GM21367 (cell line): ENCODE measurements around the gene PLXNA4.
"Not testable (repeated sequence)": the region's sequence is repeated elsewhere in the genome, so short reads cannot be mapped to it uniquely, and the experiment has no call there.

Experiments
- ATAC-seq: cut with Tn5 transposase; IDR thresholded peaks from one replicate; pipeline ENCODE4 v1.9.1; 2021; ENCODE audit not compliant: unreplicated experiment

Gene PLXNA4

GRCh38 chr7:132575982-132576720 is at the start of gene PLXNA4:
Gene PLXNA4, minus strand, starts transcription at chr7:132576470. Its CDS starts 67,777 bp downstream, at chr7:132508693.
- no peak for ATAC-seq

DNA sequence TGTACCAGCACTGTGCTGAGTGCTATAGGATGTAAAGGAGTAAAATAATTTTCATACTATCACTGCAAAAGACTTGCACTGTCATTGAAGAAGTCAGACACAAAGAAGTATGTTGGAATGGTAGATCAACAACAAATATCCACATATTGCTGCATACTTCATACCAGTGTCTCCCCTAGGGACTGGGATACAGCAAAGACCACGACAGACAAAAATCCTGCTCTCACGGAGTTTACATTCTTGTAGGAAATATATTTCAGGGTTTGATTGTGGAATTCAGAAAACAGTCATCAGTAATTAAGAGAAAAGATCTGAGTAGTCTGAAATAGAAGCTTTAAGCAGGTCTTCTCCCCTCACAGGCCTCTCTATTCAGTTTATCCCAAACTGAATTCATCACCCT is 49.4 kb upstream of the PLXNA4 start:
- ATAC-seq: no peak

DNA sequence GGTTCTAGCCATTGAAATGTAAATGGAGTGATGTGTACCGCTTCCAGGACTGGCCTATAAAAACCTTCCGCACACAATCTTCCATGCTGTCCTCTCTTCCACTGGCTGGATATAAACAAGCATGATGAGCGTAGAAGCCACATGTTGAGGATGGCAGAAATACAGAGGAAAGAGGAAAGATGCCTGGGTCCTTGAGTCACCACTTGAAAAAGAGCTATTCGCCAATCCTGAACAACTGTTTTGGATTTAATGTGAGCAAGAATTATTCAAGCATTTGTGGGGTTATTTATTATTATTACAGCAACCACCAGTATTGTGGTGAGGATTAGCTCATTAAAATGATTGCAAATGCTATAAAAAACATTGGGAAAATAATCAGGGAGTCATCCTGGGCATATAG is 45.8 kb upstream of the PLXNA4 start:
- no peak for ATAC-seq

- ATAC-seq: no peak
Measured at GRCh38 chr7:132619967-132620366, 43.7 kb upstream of the PLXNA4 start.

DNA sequence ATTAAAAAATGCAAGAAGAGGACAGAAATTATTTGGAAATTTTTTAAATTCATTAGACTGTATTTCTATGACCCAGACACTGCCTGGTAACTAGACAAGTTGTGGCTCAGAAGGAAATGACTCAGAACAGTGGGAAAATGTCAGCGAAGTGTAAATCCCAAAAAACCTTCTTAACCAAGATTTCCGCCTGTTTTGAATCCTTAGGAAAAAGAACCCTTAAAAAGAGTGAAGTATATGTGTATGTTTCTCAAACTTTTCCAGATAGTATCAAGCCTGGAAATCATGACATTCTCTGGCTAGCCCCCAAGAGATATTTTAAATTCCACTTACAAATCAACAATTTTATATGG is 42.7 kb upstream of the PLXNA4 start:
- ATAC-seq: no peak

GRCh38 chr7:132618271-132618955 is 42.1 kb upstream of the PLXNA4 start:
- ATAC-seq: no peak

DNA sequence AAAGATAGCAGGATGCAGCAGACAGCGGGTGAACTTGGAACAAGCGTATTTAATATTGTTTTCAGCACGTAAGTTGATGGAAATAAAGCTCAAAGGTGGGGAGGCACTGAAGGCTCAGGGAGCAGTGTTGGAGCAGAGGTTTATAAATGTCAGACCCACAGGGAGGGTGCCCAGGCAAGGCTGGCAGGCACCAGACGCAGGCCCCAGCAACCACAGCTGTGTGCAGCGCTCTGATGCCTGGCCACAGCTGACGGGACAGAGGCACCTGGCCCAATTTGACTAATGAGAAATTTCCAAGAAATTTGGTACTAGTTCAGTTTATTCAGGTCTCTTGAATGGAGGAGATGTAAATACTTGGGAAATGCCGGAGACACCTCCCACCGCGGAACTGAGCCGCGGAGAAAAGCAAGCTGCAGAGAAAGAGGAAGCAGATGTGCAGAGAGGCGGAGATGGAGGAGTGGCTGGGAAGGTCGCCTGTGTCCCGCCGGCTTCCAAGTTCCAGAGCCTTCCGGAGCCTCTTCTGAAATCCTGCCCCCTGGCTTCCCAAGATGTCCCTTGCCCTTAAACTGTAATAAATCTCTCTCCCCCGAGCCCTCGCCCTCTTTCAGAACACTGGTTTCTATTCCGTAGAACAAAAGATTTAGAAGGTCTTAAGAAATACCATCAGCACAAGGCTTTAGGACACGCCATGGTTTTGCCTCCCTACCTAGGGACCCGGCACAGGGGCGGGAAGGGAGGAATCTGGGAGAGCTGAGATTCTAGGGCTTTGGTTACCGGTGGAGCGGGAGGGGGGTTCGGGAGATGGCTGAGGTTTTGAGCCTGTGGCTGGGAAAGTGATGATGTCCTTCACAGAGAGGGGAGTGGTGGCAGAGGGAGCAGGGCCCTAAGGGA is 38.4 kb upstream of the PLXNA4 start:
- no peak for ATAC-seq

GRCh38 chr7:132613737-132614136 is 37.5 kb upstream of the PLXNA4 start:
- ATAC-seq: no peak

- no peak for ATAC-seq
Measured at GRCh38 chr7:132610995-132611394, 34.7 kb upstream of the PLXNA4 start.

DNA sequence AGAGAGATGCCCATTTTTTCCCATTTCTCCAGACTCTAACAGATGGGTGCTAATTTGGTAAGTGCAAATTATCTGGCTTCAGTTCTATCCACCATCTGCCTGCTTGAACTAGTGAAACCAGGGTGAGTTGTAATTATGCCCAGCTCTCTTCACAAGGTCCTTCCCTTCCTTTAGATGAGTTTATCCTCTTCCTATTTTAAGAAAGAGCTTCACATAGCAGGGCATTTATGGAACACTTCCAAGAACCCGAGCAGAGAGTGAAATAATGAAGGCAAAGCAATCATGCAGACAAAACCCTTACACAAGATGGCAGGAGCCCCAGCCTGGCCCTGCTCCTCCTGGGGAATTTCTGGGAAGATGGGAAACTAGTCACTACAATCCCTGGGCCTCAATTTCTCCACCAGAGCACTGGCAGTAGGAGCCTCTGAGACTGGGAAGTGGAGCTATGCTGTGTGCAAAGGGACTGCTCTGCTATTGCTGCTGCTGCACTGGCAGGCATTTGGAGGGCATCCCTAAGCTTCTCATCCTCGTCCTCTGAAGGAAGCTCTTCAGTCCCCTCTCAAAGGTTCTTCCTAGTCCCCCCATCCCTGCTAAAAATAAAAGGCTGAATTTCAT is 33.7 kb upstream of the PLXNA4 start:
- no peak for ATAC-seq

GRCh38 chr7:132609222-132609621 is 33.0 kb upstream of the PLXNA4 start:
- ATAC-seq: no peak

DNA sequence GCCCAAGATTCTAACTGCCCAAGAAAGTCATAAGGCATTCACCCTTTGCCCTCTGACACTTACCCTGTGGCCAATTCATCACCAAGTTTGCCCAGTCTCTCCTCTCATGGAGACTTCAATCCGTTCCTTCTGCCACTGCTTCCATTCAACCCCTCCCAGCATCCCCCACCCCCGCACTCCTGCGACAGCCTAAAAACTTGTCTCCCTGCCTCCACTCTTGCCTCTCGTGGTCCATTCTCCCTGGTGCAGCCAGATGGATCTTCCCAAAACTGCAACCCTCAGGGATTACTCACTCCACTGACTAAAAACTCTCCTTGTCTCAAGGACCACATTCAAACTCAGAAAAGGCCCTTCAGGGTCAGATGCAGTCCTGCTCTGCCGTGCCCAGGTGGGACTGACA is 32.3 kb upstream of the PLXNA4 start:
- no peak for ATAC-seq

DNA sequence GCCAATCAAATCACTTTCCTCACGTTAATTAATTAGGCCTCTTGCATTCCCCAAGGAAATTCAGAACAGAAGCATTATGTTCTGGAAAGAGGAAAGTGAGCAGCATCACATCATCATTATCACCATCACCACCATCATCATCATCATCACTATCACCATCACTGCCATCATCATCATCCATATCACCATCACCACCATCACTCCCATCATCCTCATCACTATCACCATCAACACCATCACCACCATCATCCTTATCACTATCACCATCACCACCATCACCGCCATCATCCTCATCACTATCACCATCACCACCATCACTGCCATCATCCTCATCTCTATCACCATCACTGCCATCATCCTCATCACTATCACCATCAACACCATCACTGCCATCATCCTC is 31.4 kb upstream of the PLXNA4 start:
- ATAC-seq: no peak

DNA sequence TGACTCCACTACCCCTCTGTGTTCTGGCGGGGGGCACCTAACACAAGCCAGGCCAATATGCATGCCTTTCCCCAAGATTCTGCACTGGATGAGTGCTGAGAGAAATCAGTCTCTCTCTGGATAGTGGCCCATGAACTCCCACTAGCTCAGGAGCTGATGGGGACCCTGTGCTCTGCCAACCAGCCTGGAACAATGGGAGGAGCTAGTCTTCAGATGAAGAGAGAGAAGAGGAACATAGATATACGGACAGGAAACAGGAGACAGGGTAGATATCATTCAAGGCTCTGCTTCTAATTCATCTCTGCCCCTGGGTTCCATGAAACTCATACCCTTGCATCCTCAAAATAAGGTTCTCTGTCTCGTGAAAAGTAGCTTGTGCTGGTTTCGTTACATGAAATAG is 27.9 kb upstream of the PLXNA4 start:
- no peak for ATAC-seq

DNA sequence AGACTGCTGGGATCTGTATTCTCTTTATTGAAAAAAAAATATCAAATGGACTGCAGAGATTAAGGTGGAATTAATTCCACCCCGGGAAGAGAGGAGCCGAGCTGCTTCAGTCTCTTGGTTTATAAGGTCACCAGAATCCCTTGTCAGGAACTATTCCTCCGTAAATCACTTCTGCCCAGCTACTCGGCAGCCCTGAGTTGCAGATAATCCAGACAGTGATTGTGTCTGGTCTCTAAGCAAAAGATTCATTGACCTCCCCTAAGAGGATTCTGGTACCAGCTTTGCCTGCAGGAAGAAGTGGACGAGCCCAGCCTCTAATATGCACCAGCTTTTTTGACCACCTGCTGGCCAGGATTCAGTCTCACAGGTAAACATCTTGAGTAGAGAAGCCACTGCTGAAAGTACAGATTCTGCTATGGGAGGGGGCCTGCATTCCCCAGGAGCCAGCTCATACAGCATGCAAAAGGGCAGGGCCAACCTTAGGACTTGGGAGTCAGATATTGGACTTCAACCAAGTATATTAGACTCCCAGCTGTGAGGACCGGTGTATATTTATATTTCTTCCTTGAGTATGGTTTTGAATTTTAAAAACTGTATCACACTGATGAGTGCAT is 27.1 kb upstream of the PLXNA4 start:
- no peak for ATAC-seq

GRCh38 chr7:132601783-132602182 is 25.5 kb upstream of the PLXNA4 start:
- ATAC-seq: no peak

DNA sequence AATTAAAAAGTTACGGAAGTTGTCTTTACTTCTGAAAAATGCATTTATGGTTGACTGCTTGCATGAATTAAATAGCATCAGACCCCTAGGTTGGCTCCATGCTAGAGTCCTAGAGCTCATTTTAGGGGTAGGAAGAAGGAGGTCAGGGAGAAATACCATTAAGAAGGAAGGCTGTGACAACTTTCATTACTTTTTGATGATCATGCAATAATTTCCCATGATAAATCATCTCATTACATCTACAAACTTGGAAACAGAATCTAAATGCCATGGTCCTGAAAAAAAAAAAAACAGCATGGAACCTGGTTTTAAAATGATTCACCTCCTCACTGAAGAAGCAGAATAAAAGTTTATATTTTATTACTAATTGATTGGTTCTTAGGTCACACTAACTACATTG is 20.3 kb upstream of the PLXNA4 start:
- no peak for ATAC-seq

DNA sequence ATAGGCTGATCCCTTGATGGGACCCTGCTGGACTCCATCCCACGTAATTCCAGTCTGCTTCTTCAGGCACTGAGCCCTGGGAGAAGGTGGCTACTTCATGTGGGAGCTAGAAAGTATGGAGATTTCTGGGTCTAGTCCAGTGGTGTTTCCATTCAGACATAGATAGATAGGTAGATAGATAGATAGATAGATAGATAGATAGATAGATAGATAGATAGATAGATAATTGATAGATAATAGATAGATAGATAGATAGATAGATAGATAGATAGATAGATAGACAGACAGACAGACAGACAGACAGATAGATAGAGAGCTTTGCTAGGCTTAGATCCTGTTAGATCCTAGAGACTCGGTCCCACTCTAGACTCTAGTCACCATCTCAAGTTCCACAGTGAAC is 18.5 kb upstream of the PLXNA4 start:
- not testable (repeated sequence) for ATAC-seq

- ATAC-seq: no peak
Measured at GRCh38 chr7:132592936-132593335, 16.7 kb upstream of the PLXNA4 start.

GRCh38 chr7:132592231-132592920 is 16.1 kb upstream of the PLXNA4 start:
- no peak for ATAC-seq
